ENCODE measurements around the gene GPC6.

- TF ChIP-seq, protein P1, sequence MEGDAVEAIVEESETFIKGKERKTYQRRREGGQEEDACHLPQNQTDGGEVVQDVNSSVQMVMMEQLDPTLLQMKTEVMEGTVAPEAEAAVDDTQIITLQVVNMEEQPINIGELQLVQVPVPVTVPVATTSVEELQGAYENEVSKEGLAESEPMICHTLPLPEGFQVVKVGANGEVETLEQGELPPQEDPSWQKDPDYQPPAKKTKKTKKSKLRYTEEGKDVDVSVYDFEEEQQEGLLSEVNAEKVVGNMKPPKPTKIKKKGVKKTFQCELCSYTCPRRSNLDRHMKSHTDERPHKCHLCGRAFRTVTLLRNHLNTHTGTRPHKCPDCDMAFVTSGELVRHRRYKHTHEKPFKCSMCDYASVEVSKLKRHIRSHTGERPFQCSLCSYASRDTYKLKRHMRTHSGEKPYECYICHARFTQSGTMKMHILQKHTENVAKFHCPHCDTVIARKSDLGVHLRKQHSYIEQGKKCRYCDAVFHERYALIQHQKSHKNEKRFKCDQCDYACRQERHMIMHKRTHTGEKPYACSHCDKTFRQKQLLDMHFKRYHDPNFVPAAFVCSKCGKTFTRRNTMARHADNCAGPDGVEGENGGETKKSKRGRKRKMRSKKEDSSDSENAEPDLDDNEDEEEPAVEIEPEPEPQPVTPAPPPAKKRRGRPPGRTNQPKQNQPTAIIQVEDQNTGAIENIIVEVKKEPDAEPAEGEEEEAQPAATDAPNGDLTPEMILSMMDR (IDR thresholded peaks at IDR 0.05) = no peak
- no peak for TF ChIP-seq POLR2AphosphoS5 (IDR thresholded peaks at IDR 0.05)
- TF ChIP-seq POLR2A (IDR thresholded peaks at IDR 0.05) = no peak
Measured at GRCh38 chr13:93903909-93904308, 677.3 kb downstream of the GPC6 start.
